Erythroblast (primary cell): ENCODE measurements around the gene MYO1B.

Experiments used
- GATA1 ChIP-seq: IDR thresholded peaks from 2 replicates; pipeline ENCODE4 v1.6.1; 2011; ENCODE audit warnings: low read depth, mild to moderate bottlenecking, control low read depth, low read length, moderate library complexity
- POLR2A ChIP-seq: IDR thresholded peaks from 2 replicates; pipeline ENCODE4 v1.6.1; 2011; ENCODE audit warnings: mild to moderate bottlenecking, low read length

- TF ChIP-seq GATA1 (no peak), POLR2A (no peak)
Measured at GRCh38 chr2:191359133-191359532, 113.9 kb downstream of the MYO1B start.
